ENCODE measurements around the gene PPFIBP1. TPM values are rescaled to one million over a fixed set of nuclear protein-coding genes. Genes with fewer than 3 reads are reported as not detected.
"Not testable (repeated sequence)": the region's sequence is repeated elsewhere in the genome, so short reads cannot be mapped to it uniquely, and the experiment has no call there.

PPFIBP1 gene
- total and polyA plus RNA-seq, 2 of the 4 experiments (the other 2 are of a cell fraction) = 30.4 to 72.2 TPM

DNA sequence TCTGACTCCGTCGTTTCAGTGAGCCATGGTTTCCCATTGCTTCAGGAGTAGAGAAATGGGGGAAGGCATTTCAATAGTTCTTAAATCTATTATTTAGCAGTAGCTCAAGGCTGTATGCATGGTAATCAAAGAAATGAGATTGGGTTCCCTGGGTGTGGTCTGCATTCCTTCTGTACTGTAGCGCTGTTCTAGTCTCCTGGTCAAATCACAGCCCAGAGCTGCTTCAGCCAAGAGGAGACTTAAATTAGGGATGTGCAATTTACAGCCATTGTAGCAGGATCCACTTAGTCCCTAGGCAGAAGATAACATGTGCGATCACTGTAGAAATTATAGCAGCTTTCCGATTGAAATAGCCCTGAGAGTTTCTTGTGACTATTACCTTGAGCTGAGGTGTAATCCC, 58.4 kb downstream of the PPFIBP1 start:
- H2AK5ac ChIP-seq (ENCODE audit: low read depth, low read length); H2BK20ac ChIP-seq (ENCODE audit: low read depth, low read length); H3K23ac ChIP-seq (ENCODE audit: low read depth, low read length); H3K4ac ChIP-seq (ENCODE audit: low read depth, low read length); H3K4me1 ChIP-seq (ENCODE audit: control insufficient read depth, insufficient read depth, low read length); H3K4me2 ChIP-seq (ENCODE audit: low read depth, low read length); CTCF ChIA-PET; H3K9me3 ChIP-seq (ENCODE audit: control insufficient read depth, insufficient read depth, low read length); H3K14ac ChIP-seq (replicated peaks; ENCODE audit: low read depth, low read length); H4K8ac ChIP-seq (ENCODE audit: low read depth in 2 of 2, low read length in 2 of 2); H3K18ac ChIP-seq (ENCODE audit: low read depth, low read length); H4K91ac ChIP-seq (ENCODE audit: insufficient read depth, low read depth, low read length); BruUV-seq (replicated peaks); H3K56ac ChIP-seq (ENCODE audit: extremely low read depth, insufficient read depth, low read length); dilution Hi-C loops (cut with HindIII; ENCODE audit: low sequenced_read_pairs, unreplicated experiment); H2BK5ac ChIP-seq (ENCODE audit: low read depth, low read length, poor library complexity, severe bottlenecking); H2AK9ac ChIP-seq (replicated peaks; ENCODE audit: low read depth, low read length, poor library complexity); H2BK120ac ChIP-seq (ENCODE audit: low read depth, low read length); H2BK15ac ChIP-seq (ENCODE audit: low read depth, low read length); H3K27ac ChIP-seq (ENCODE audit: insufficient read depth, low read length); H3K27me3 ChIP-seq (ENCODE audit: control insufficient read depth, insufficient read depth, low read length); DNase-seq; H4K5ac ChIP-seq (ENCODE audit: low read depth, low read length); H3K4me3 ChIP-seq (ENCODE audit: insufficient read depth, low read depth, low read length); in situ Hi-C loops (cut with MboI; ENCODE audit: low sequenced_read_pairs); intact Hi-C loops (cut with micrococcal nuclease); POLR2A ChIA-PET (ENCODE audit: unreplicated experiment); H2AFZ ChIP-seq (replicated peaks; ENCODE audit: low read length, poor library complexity); H4K20me1 ChIP-seq (ENCODE audit: insufficient read depth, low read length); H3K9ac ChIP-seq (ENCODE audit: low read depth, low read length): not testable (repeated sequence)
- peak; percentile 32; the same call in 1 of the 2 replicates for ATAC-seq (ENCODE audit: low read depth)
- peaks cover 47 to 76% of the 10 kb centered on the region in 2 experiments for H3K79me1 ChIP-seq (ENCODE audit: low read depth in 1 of 2, low read length in 2 of 2)
- H3K36me3 ChIP-seq (ENCODE audit: control insufficient read depth, insufficient read depth, low read length) = peaks cover 12% of the 10 kb centered on the region
- WGBS, 2 experiments (ENCODE audit: extremely low coverage in 2 of 2, insufficient read length in 1 of 2) = no CpG with 5 or more reads among the region's 5 CpGs
- H3K9me1 ChIP-seq (ENCODE audit: insufficient read depth, low read length) = peaks cover 14% of the 10 kb centered on the region

All from IMR-90 (cell line).